Right renal pelvis (tissue), 4 donors: ENCODE data around the gene COLQ. TPM values are rescaled to one million over a fixed set of nuclear protein-coding genes. Genes with fewer than 3 reads are reported as not detected.

ENCODE experiments used
- DNase-seq, 4 donors: peaks; one replicate each; pipeline ENCODE4 v3.0.0-alpha.2; 2013; ENCODE audit warnings: low read depth in 4 of 4, low spot score in 3 of 4, missing footprints in 1 of 4
- polyA plus RNA-seq, 4 donors: library from polyadenylated mRNA; unstranded; fragments of 120-200 nt; gene quantifications; one replicate each; pipeline ENCODE4 v1.2.1, GENCODE V29; 2013; ENCODE audit not compliant: insufficient read length in 4 of 4

The COLQ gene
- polyA plus RNA-seq, 4 donors, result 4.3 to 6.3 (median 4.8) TPM

DNA sequence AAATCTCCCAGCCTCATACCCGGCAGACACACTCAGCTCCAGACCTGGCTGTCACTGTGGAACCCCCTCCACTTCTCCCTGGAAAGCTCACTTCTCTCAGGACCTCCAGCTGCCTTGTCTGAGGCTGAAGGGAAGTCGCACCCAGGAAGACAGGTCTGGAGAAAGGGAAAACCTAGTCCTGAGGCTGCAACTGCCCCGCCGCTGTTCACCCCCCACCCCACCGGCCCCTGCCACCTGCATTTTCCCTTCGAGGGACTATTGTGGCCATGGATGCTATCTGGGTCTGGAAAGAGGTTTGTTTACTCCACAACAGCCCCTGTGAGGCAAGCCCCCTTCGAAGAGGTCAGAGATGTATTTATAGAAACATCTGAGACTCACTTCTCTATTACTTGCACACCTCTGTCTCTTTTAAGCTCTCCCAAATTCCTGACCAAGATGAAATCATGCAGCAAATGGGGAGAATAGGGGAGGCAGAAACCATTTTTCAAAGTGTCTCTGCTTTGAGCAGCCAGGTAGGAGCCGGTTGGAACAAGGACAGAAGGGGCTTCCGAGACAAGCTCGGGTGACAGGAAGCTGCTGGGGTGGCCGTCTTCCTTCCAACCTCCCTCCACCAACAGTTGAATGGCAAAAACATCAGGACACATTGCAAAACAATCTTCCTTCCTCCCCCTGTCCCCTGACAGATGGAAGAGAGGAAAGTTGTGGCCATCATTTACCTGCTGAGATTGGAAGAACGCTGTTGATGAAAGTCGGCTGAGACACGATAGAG lies 518 bp downstream of the COLQ start:
- DNase-seq, result no peak

DNA sequence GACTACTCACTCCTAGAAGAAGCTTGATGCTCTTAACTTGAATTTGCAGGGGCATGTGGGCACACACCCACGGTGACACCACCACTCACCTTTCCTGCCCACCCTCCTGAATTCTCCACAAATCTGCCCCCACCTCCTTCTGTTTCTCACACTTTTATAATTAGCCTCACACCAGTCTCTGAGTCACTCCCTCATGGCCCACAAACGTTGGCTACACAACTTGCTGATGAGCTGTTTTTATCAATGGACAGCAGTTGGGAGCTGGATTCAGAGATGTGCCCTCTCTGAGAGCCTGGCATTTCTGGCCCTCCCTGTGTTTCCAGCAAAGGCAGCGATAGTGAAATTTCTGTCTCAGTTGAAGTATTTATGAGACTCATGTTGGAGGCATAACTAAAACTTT lies 1.3 kb downstream of the COLQ start:
- no peak for DNase-seq

DNA sequence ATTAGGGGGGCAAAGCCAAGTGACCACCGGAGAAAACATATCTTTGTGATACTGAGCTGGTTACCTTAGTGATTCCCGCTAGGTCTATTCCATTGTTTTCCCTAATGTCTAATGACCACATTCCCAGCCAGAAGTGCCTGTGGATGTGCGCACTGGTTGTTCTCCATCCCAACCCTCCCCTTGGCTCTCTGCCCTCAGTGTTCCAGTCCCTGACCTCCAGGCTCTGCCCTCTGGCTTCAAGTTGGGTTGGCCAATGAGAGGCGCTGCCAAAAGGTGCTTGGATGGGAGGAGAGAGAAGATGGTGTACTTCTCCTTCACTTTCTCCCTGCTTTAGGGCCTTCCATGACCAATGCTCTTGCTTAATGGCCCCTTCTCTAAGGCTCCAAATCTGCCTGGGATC lies 2.4 kb downstream of the COLQ start:
- no peak for DNase-seq

DNA sequence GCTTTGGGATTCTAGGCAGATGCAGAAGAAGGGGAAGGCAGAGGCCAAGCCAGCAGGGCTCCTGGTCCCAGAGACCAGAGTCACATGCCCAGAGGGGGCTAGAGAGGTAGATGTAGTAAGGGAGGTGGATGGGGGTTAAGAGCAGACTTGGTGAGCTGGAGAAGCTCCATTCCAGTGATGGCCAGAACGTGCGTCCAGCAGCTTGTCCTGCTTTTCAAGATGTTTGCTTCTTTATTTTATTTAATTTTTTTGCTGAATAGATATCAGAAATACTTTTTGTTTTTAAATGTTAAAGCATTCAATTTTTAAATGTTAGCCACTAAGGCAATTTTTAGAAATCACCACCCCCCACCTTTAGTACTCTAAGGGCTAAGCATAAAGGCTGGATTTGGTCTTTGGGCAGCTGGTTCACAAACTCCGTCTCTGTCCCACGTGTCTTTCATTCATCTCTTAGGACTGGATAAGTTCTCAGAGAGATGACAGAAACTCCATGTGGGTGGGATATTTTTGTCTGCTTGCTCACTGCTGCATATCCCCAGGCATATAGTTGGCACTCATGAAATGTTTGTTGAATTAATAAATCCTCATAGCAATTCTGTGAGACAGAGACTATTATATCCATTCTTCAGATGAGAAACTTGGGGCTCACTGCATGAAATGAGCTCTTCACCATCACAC lies 6.7 kb downstream of the COLQ start:
- DNase-seq, result no peak

DNA sequence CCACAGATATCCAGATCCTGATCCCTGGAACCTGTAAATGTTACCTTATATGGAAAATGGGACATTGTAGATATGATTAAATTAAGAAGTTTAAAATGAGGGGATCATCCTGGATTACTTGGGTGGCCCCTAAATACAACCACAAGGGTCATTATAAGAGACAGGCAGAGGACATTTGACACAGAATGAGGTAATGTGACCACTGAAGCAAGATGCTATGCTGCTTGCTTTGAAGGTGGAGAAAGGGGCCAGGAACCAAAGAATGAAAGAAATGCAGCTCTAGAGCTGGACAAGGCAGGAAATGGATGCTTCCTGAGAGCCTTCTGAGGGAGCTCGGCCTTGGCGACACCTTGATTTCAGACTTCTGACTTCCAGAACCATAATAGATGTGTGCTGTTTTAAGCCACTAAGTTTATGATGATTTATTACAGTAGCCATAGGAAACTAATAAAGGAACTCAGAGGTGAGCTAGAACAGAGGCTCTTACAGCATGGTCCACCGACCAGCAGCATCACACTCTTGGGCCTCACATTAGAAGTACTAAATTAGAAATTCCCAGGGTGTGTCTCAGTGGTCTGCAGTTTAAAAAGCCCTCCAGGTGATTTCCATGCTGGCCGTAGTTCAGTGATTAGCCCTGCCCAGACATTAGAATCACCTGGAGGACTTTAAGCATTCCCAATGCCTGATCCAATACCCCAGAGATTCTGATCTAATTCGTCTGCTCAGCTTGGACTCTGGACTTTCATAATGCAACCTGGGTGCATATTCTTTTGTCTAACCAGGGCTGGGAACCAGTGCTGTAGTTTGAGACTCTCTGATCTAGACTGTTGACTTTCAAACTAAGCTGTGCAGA lies 7.5 kb downstream of the COLQ start:
- no peak for DNase-seq

DNA sequence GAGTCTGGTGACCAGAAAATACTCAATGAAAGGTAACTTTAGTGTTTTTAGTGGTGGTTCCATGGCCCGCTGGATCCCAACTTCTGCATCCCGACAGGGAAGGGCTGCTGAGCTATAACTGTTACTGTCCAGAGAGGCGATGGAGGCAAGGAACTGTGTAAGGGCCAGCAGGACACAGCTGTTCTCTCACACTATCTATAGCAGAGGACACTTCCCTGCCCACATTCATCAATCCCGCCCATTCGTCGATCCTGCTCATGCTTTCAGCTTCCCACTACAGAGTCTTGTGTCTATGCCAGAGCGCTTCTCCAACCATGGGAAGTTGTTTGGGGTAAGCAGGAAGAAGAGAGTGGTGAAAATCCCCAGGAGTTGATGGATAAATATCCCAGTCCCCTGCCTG lies 8.4 kb downstream of the COLQ start:
- DNase-seq, result no peak

DNA sequence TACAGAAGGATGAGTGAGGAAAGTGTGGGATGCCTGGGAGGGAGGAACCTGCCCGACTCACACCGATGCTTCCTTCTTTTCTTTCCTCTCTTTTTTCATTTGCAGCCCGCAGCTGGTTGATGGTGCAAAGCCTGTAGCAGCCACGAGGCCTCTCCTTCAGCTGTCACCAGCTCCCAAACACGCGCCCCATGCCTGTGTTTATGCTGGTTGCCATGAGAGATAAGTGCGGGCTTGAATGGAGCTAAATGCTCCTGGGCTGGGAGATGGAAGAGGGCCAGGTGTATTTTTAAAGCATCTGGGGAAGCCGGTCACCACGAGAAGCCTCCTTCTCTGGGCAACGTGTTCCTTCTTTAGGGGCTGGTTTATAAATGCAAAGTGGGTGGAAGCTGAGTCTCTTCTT lies 9.3 kb downstream of the COLQ start:
- peak in 2 of 4 donors; percentile 33 to 35 for DNase-seq

DNA sequence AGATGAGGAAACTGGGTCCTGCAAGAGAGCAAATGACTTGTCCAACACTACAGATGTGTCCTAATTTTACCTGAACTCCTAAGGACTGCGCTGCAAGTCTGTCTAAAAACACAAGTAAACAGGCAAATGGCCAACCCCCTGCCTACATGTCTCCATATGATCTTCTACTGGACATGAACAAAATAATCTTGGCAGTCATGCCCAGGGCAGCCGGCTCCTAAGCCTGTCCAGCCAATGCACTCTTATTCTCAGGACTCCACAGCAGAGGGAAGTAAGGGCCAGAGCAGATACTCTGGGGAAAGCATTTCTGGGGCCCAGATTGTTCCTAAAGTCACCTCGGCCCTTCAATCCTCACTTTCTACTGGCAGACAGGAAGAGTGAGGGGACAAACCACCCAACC lies 10.3 kb downstream of the COLQ start:
- no peak for DNase-seq

DNA sequence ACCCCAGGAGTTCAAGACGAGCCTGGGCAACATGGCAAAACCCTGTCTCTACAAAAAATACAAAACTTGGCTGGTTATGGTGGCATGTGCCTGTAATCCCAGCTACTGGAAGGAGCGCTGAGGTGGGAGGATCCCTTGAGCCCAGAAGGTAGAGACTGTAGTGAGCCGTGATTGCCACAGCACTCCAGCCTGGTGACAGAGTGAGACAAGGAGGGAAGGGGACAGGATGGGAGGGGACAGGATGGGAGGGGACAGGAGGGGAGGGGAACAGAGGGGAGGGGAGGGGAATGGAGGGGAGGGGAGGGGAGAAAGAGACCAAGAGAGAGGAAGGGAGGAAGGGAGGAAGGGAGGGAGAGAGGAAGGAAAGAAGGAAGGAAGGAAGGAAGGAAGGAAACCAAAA lies 11.0 kb downstream of the COLQ start:
- no peak for DNase-seq

DNA sequence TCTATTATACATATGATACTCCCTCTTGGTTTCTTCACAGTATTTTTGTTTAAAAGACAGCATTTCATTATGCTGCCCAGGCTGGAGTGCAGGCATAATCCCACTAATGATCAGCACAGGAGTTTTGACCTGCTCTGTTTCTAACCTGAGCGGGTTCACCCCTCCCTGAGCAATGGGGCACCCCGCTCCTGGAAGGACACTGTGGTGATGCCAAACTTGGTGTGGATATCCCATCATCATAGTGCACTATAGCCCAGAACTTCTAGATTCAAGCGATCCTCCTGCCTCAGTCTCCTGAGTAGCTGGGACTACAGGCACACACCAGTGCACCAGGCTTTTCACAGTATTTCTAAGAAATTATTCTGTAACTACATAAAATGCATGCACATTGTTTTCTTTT lies 14.9 kb downstream of the COLQ start:
- DNase-seq, result no peak

DNA sequence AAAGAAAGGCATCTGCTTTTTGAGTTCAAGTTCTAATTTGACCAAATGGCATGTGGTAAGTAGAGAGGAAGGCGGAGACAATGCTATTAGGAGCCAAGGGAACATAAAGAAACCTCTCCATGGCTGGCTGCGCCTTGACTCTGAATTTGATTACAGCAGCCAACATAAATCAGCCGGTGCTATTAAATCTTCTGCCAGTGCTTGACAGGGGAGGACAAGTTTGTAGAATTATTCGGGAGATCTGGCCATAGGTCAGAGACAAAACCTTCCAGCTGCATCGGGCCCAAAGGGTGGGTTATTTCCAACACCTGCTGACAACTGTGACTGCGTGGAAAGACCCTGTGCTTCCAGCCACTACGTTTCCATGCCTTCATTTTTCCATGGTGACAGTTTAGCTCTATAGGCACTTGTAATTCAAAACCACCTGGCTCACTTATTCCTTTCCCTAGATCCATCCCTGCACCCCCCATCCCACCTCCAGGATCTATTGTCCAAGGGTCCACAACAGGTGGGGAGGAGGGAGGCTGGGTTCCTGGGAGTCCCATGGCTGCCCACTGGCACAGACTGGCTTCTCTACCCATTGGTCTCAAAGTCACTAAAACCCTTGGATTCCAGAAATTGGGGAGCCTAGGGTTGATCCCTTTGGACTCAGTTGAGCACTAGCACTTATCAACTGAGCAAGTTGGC lies 15.9 kb downstream of the COLQ start:
- DNase-seq, result peak; percentile 63 to 79 (median 74)

DNA sequence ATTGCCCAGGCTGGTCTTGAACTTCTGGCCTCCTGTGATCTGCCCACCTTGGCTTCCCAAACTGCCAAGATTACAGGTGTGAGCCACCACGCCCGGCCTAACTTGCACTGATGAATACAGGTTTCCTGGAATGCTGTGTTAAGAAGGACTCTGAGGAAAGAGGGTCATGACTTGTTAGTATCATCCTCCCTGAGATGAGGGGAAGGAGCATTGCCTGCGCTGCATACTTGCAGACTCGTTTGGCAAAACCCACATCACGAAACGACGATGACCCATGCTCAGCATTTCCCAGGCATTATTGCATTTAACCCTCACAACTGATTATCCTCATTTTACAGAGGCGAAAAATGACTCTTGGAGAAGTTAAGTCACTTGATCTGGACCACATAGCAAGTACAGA lies 18.9 kb downstream of the COLQ start:
- DNase-seq, result no peak

DNA sequence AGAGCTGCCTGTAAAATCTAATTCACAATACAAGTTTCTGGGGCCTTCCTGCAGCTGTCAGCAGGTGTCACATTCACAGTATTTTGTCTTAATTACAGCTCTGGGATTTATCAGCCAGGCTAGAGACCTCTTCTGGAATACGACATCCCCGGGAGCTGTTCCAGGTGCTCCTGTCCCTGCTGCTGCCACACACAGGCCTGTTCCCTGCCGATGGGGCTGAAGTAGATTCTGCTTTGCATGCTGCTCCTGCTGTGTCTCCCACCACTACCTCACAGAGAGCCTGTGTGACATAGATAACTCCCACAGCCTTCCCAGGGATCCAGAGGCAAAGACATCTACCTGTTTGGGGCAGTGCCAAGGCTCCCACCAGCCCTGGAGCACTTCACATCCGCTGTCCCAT lies 20.4 kb downstream of the COLQ start:
- DNase-seq, result no peak

DNA sequence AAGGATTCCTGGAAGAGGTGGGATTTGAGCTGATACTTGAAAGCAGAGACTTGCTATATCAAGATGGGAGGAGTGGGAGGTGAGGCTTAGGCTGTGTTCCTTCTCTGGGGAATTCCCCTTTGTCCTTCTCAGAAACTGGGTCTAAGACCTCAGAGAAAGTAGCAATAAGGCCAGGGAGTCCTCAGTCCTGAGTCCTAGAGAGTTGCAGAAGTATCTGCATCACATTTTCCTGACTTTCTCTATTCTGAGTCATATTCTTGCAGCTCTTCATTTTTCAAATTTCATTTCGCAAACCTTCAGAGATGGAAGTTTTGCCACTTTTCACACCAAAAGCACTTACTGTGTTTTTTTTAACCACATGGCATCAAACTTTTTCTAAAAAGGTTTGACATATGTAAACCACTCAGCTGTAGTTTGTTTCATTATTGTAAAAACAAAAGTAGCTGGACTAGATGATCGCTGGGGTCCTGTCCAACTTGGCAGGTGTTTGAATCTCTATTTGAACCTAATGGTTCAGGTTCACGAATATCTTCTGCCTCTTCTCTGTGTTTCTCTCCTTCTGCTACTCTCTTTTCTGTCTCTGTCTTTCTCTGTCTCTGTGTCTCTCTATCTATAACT lies 21.3 kb downstream of the COLQ start:
- no peak for DNase-seq

DNA sequence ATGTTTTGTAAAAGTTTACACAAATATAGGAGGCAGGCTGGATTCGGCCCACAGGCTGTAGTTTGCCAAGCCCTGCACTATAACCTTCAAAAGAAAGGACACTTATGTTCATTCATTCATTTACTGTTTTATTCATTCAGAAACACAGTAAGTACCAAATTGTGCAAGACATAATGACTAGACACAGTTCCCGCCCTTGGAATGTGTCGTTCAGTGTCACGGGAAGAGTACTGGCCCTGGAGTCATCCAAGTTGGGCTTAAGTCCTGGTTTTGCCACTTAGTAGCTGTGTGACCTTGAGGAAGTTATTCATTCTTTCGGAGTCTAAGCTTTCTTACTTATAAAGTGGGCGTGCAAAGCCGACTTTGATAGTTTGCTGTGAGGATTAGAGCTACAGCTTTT lies 22.0 kb downstream of the COLQ start:
- no peak for DNase-seq

DNA sequence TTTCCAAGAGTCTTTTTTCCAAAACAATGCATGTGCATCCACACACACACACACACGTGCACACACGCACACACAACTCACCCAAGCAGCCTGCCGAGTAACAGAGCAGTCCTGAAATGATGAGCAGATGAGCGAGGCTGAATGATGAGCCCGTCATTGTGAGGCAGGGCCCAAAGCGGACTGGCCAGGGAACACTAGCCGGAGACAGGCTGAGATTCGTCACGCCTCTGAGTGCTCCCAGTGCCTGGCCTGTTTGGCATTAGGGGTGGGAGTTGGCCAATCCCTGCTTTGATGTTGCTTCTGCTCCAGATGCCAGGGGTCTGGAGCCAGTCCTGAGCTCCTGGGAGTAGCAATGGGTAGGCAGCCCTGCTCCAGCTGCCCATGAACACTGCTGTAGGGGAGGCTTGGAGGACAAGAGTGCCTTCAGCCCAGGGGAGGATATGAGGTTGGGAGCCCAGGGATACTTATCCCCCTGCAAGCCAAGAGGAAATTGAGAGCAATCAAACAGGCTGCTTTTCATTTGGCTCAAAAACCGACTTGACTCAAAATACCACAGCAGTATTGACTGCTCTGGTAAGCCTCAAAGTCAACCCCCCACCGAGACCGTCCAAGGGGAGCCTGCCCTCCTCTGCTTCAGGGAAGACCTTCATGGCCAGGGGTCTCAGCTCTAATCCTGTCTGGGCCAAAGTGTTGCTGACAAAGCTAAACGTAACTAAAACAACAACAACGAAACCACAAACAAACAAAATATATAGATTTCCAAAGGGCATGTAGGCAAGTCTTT lies 22.9 kb downstream of the COLQ start:
- DNase-seq, result no peak

DNA sequence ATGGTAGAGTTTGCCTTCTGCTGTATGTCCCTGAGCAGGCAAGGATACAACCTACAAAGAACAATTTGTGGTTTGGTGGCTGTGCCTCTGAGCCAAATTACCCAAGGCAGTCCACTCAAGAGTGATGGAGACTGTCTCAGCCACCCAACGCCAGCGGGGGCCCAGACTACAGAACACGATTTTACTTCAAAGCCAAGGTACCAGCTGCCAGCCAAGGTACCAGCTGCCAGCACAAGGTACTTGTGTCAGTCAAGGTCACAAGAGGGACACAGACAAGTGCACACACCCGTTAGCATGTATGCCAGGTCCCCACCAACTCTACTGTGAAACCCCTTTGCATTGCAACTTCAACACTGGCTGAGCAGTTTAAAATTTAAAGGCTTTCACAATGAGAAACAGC lies 23.5 kb downstream of the COLQ start:
- DNase-seq, result no peak

DNA sequence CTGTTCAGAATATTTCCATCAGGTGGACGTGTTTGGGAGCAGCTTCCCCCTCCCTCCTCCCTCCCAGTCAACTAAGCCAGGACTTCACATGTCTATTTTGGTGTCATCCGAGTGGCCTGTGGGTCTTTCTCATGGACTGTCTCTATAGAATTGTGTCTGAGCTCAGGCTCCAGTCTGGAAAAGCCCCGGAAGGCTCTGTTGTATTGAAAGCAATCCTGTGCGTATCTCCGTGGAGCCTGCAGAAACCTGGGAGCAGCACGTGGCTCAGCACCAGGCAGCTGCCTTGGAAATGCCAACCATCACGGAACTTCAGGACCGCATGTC lies 25.2 kb downstream of the COLQ start:
- no peak for DNase-seq

DNA sequence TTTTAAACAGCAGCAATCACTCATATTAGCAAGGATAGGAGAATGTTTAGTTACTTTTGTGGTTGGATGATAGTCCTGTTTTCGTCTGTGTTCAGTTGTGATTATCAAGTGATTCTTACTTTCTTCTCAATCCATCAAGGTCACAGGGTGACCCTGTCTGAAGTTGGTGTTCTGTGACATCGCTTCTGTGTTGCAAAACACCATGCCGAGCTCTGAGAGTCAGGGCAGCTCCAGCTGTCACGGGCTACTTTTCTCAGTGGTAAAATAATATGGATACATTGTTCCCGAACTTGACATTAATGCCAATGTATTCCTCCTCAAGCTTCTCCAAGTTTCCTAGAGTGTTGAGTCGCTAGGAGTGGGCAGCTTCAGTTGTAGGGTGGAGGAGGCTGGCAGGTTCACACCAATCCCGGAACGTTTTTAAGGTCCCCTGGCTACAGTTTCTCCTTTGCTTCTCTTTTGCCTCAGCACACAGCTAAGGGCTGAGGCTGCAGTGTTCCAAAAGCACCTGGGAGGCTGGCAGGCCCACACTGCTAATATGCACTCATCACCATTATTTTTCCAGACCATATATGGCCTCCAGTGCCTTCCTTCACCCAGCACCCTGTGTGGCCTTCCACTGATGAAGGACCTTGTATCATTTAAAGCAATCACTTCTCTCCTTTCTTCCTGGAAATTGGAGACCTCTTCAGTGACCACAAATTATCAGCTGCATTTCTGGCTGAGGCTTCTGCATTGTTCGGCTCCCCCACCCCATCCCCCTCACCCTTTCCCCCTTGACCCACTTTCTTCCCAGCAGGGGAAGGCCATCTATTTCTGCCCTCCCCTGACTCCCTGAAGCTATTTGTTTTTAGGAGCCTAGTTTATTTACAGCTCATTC lies 25.8 kb downstream of the COLQ start:
- no peak for DNase-seq
